ENCODE data around the gene C11orf54.

C11orf54 gene

DNA sequence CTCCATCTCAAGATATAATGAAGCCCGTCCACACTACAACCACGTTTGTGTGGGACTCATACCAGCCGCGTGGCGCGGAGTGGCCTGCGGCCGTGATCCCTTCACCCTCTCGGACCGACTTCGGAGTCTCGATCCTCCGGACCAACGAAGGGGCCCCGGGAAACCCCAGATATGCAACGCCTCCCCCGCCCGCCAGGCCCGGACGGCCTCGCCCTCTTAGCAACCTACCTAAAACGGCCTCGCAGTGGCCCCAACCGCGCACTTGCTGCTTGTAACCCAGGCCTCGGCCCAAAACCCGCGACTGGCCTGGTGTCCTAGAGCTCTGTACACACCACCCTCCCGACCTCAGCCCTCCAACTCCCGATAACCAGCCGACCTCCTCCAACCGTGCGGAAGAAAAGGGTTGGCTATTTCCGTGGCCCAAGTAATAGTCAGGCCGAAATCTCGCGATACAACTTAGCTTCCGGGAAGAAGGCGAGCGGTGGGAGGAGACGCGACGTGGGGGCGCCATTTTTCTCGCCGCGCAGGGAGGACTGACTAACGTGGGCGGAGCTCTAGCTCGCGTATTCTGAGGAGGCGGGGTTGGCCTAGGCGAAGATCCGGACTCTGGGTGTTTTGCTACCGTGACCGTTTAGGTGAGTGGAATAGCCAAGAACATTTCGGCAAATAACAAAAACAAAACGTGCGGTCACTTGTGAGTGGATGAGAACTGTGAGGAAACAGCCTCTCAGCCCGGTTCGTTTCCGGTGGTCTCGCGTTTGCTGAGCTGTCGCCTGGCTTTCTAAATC lies at the start of gene C11orf54, which contains the start of gene TAF1D:
Gene C11orf54 (plus strand): TSS at position 579 of the 788 bp plus-strand sequence. CDS start 5,722 bp downstream, outside the sequence.
Gene TAF1D (minus strand): TSS at position 402 of the 788 bp plus-strand sequence. CDS start 2,191 bp downstream, outside the sequence.
- peak; percentile 88 to 91 for DNase-seq (ENCODE audit: low read depth in 2 of 2)

DNA sequence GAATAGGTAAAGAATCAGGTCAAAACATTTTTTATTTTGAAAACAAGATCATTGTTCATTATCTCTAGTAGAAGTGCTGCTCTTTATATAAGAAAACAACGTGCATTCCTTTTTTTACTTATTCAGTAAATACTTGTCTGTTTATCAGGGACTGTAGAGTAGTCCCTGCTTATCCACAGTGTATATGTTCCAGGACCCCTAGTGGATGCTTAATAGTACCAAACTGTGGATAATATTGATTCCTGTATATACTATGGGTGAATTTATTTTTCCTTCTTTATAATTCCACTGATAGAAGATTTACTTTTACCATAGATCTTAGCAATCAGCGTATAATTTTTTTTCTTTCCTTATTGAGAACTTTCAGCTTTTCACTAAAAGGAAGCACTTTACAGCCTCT lies 47.4 kb upstream of the C11orf54 start:
- no peak for DNase-seq (ENCODE audit: low read depth in 2 of 2)

DNA sequence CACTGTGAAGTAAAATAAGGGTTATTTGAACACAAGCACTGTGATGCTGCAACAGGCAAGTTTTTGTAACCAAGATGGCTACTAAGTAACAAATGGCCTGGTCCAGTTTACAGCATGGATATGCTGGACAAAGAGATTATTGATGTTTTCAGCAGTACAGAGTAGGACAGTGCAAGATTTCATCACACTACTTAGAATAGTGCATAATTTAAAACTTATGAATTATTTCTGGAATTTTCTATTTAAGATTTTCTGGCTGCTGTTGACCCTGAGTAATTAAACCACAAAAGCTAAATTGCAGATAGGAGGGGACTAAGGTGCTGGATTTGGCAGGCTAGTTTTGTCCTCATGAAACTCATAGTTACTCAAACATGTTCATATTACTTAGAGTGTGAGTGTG lies 46.9 kb upstream of the C11orf54 start:
- no peak for DNase-seq (ENCODE audit: low read depth in 2 of 2)

DNA sequence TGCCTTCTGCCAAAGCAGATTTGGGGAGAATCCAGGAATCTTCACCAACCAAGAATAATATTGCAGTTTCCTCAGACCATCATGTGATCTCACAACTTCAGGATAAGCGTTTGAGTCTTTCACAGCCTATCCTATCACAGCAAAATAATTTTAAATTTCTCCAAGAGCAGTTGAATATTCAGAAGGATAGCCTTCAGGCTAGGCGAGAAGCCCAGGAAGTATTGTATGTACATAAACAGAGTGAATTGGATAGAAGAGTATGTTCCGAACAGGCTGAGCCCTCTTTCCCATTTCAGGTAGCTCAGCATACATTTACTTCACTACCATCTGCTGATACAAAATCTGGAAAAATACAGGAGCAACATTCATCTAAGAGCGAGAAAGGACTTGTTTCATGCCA lies 43.9 kb upstream of the C11orf54 start:
- DNase-seq (ENCODE audit: low read depth in 2 of 2) = no peak

DNA sequence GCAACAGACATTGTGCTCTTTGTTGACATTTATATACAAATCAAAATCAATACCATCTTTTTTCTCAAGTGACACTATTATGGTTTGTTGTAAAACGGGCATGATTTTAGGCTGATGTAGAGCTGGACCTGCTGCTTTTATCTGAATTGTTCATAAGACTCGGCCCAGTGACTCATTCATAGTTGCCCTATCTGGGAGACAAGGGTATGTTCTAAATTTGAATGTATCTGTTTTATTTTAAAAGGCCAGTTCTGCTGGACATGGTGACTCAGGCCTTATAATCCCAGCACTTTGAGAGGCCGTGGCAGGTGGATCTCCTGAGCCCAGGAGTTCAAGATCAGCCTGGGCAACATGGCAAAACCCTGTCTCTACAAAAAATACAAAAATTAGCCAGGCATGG lies 40.6 kb upstream of the C11orf54 start:
- DNase-seq (ENCODE audit: low read depth in 2 of 2) = no peak

DNA sequence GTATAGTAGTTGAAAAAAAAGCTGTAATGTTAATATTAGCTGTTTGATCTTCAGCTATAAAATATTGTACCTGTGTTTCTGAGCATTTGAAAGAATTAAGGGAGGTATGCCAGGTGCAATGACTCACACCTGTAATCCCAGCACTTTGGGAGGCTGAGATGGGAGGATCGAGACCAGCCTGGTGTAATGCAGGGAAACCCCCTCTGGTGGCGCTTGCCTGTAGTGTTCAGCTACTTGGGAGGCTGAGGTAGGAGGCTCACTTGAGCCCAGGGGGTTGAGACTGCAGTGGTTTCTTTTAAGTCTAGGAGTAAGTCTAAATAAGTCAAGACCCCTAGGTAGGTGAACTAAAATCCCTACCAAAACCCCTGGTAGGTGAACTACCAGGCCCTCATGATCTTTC lies 37.2 kb upstream of the C11orf54 start:
- DNase-seq (ENCODE audit: low read depth in 2 of 2) = no peak

DNA sequence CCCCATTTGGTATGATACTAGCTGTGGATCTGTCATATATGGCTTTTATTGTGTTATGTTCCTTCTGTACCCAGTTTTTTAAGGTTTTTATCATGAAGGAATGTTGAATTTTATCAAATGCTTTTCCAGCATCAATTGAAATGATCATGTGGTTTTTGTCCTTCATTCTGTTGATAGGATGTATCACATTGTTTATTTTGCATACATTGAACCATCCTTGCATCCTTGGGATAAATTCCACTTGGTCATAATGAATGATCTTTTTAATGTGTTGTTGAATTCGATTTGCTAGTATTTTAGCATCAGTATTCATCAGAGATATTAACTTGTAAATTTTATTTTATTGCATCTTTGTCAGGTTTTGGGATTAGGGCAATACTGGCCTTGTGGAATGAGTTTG lies 31.2 kb upstream of the C11orf54 start:
- DNase-seq (ENCODE audit: low read depth in 2 of 2) = no peak

DNA sequence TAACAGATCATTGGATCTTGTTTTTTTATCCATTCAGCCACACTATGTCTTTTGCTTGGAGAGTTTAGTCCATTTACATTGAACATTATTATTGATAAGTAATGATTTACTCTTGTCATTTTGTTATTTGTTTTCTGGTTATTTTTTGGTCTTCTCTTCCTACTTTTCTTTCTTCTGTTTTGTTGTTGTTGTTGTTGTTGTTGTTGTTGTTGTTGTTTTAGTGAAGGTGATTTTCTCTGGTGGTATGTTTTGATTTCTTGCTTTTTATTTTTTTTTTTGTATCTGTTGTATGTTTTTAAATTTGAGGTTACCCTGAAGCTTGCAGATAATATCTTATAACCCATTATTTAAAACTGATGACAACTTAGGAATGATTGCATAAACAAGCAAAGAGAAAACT lies 28.8 kb upstream of the C11orf54 start:
- no peak for DNase-seq (ENCODE audit: low read depth in 2 of 2)

DNA sequence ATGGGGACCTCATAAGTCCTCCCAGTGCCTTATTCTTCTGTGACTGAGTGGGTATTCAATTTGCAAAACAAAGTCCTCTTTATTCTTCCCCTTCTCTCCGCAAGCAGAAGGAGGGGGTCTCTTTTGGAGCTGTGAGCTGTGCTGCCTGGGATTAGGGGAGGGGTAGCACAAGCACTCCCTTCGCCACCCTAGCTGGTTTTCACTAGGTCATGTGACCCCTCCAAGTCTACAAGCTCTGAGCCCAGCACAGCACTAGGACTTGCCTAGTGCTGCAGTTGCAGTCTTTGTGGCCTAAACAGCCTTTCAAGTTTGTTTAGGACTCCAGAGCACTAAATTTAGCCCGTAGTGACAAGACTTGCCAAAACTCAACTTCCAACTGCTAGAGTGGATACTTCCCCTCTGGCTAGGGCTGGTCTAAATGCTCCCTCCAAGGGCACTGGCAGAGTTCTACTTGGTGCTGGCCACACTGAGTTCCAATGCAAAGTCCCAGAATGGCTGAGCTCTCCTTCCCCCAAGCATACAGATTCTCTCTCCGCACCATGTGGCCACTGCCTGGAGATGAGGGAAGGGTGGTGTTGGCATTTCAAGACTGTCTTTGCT lies 25.6 kb upstream of the C11orf54 start:
- no peak for DNase-seq (ENCODE audit: low read depth in 2 of 2)

DNA sequence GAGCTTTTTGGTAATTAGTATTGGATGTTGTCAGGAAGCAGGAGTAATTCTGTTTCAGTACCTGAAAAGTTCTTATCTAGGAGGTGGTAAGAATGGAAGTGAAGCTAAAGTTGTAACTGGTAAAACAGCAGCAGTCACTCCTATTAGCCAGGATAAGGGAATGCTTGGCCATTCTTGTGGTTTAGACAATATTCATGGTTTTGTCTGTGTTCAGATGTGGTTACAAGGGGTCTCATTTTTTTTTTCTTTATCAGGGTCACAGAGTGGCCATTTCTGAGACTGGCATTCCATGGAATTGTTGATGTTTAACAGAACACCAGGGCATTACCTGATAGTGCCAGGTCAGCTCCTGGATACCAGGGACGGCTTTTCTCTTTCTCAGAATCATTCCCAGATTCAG lies 24.0 kb upstream of the C11orf54 start:
- DNase-seq (ENCODE audit: low read depth in 2 of 2) = no peak

DNA sequence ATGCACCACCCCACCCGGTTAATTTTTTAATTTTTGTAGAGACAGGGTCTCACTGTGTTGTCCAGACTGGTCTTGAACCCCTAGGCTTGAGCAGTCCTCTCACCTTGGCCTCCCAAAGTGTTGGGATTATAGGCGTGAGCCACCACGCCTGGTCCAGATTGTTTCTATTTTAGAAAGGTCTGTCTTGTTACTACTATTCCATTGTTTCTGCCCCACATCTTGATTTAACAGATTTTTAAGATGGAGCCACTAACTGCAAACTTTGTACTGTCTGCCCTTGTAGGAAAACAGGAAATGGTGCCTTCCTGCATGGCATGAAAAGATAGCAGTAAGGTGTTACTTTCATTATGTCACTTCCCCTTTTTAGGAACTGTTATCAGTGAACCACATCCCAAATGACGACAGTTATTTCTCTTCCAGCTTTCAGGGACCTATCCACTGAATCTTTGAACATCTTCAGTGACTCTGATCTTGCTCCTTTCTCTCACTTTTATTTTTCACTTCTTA lies 23.4 kb upstream of the C11orf54 start:
- DNase-seq (ENCODE audit: low read depth in 2 of 2) = no peak

DNA sequence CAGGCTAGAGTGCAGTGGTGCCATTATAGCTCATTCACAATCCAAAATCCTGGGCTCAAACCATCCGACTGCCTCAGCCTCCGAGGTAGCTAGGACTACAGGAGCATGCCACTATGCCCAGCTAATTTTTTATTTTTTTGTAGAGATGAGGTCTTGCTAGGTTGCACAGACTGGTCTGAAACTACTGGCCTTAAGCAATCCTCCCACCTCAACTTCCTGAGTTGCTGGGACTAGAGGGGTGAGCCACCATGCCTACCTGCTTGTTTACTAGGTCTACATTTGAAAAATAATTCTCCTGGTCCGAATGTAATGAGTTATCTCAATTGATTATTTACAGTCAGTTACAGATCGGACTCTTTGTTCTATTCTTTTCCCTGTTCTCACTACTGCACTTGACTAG lies 22.2 kb upstream of the C11orf54 start:
- DNase-seq (ENCODE audit: low read depth in 2 of 2) = no peak

DNA sequence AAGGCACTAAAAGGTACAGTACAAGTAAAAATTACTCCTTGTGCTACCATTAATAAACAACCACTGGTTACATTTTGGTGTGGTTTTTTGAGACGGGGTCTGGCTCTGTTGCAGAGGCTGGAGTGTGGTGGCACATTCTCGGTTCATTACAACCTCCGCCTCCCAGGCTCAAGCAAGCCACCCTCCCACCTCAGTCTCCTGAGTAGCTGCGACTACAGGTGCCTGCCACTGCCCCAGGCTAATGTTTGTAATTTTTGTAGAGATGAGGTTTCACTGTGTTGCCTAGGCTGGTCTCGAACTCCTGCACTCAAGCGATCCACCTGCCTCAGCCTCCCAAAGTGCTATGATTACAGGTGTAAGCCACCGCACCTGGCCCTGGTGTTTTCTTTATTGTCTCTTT lies 20.9 kb upstream of the C11orf54 start:
- no peak for DNase-seq (ENCODE audit: low read depth in 2 of 2)

DNA sequence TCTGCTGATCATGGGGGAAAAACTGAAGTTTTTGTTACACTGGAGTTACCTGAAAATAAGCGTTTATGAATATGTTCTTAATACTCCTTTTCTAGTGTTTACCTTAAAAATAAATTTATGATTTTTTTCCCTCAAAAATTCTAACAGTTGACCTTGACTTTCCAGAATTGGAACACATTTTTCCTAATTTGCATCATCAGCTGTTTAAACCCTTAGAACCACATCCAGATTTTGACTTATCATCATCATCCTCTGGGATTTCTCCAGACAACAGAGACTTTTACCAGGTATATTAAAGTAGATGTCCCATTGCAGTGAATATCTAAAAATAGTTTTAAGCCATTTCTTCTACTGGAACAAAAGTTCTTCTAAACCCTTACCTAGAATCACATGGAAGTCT lies 17.4 kb upstream of the C11orf54 start:
- DNase-seq (ENCODE audit: low read depth in 2 of 2) = no peak

DNA sequence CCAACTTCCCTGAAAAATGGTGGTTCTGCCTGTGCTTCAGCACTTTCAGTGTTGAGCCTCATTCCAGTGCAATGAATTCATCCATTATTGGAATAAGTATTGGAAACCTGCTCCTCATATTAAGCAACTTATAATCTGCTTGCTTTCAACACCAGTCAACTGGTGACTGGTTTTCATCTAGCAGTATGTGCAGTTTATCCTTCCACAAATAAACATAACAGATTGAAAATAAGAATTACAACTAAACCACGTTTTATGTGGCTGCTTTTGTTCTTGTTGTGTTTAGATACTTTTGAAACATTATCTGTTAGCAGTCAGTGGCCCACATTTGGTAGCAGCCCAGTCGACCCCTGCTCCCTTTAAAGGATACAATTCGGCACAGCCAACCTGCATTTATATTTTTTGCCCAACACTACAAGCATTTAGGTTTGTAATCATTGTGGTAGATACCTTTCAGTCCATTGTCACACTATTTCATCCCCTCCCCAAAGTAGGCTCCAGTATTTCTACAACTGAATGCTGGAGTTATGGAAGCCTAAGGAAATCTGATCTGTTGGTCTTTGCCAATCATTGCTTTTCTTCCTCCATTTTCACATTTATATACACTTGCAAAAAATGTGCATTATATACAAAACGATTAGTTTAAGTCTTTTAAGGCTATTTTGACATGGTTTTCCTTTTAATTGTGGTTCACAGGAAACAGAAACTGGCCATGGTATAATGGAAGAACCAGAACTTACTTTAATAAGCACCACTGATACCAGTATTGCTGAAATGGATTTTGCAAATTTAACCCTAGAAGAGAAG lies 13.3 kb upstream of the C11orf54 start:
- no peak for DNase-seq (ENCODE audit: low read depth in 2 of 2)

DNA sequence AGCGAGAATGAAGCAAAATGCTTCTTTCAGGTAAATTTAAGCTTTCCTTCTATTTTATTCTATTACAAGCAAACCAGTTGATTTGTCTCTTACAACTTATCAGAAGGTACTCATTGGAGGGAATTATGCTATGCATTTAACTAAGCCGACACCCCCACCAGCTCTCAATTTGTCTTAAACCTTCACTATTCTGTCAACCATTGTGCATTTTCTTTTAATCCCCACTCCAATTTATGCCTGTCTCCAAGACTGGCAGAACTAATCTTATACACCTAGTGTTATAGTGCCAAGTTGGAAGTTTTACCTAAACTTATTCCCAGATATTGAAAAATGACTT lies 12.7 kb upstream of the C11orf54 start:
- no peak for DNase-seq (ENCODE audit: low read depth in 2 of 2)

DNA sequence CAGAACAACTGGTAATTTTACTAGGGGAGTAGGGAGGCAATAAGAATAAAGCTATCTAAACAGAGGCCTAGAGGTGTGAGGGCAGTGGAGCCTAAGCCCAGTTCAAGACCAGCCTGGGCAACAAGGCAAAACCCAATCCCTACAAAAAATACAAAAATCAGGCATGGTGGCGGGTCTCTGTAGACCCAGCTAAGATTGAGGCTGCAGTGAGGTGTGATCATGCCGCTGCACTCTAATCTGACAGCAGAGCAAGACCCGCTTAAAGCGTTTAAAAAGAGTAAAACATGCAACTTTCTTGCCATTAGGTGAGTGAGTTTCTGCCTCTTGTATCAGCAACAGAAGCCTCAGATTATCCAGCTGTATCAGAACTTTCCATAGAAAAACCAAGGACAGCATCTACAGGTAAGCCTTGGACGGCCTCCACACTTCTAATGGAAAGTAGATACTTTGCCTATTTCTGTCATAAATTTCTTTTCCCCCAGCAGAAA lies 12.3 kb upstream of the C11orf54 start:
- no peak for DNase-seq (ENCODE audit: low read depth in 2 of 2)

DNA sequence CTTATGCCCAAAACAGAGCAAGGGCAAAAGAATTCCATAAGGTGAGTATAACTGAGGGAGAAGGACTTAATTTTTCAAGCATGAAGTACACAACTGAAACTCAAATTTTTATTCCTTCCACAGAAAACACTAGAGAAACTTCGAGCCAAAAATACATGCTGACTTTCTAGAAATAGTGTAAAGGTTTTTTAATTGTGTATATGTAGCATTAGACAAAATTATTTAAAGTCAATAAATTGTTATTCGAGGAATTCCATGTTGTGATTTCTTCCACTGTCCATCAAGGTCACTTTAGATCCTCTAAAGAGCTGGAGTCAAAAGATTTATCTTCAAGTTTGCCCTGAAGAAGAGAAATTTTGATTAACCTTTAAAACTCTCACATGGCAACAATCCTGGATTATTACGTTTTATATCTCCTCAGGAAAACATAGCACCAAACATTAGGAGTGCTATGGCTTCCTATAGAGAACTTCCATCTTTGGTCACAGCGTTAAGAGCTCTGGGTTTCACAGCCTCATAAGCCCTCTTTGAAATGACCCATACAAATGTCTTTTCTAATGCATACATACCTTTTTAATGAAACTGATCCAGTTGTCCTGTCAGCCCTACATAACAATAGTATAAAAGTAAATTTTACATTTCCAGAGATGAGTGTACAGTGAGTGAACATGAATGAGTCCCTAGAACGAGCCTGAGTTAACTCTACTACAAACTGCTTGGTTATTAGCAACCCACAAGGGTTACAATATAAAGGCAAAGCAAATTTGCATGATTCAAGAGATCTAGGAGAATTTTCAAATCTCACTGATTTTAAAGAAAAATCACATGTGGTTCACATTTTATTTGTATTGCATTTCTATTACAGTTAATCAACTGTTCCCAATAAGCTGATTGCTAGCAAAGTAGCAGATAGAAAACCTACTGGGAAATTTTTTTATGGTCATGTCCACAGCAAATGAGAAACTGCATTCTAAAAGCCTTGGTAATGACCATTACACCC lies 11.1 kb upstream of the C11orf54 start:
- DNase-seq (ENCODE audit: low read depth in 2 of 2) = no peak

DNA sequence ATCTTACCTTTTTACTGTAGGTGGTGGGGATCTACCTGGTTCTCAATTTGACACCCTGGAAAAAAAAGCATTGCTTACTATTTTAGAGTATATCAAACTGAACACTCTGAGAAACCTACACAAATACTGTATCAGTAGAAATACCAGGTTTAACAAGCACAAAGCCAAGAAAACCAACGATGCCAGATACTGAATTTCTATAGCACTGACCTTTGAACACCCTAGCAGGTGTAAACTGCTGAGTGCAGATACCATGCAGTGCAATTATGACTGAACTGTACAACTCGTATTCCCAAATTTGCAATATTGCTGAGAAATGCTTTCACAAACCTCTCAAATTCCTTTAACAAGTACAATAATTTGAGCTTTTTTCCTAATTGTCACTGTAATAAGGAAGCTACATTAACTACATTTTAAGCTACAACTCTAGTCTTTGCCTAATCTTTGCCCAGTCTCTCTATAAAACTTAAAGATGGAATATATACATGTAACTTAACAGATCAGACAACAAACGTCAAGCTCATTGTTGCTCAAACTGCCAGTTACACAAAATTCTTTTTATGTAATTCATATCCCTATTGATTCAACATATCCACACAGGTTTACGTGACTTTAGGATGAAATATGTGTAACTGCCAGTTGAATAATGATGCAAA lies 9.1 kb upstream of the C11orf54 start:
- DNase-seq (ENCODE audit: low read depth in 2 of 2) = no peak

DNA sequence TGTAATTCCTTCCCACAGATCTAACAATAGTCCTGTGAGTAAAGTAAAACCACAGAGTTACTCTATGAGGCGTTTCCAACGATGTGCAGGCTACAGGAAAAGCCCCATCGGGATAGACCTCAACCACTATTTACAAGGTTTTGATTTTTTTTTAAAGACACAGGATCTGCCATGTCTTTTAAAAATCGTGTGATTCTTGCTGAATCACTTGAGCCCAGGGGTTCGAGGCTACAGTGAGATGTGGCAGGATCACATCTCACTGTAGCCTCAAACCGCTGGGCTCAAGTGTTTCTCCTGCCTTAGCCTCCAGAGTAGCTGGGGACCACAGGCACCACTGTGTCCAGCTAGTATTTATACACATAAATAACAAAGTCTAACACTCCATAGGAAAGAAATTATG lies 8.0 kb upstream of the C11orf54 start:
- no peak for DNase-seq (ENCODE audit: low read depth in 2 of 2)

Data from stimulated activated CD4-positive, alpha-beta T cell treated with anti-CD3 and anti-CD28 coated beads, Interleukin-1b, Interleukin-23, amount 100 ng/mL, for 1 hour (primary cell).